Stimulated activated CD4-positive, alpha-beta T cell treated with anti-CD3 and anti-CD28 coated beads, Interleukin-2, amount 100 ng/mL, for 48 hours (primary cell): ENCODE measurements around the gene EPHB2.

Experiments used
- DNase-seq, 2 donors: peaks; one replicate each; pipeline ENCODE4 v3.0.0-alpha.2; 2020

The EPHB2 gene

GRCh38 chr1:22804969-22805671 is 94.5 kb downstream of the EPHB2 start:
- no peak for DNase-seq

GRCh38 chr1:22805672-22806038 is 95.0 kb downstream of the EPHB2 start:
- no peak for DNase-seq

- no peak for DNase-seq
Measured at GRCh38 chr1:22806584-22806983, 95.9 kb downstream of the EPHB2 start.

GRCh38 chr1:22807340-22807739 is 96.7 kb downstream of the EPHB2 start:
- DNase-seq, result no peak

- DNase-seq, result no peak
Measured at GRCh38 chr1:22808186-22808675, 97.6 kb downstream of the EPHB2 start.

- DNase-seq, result no peak
Measured at GRCh38 chr1:22808676-22809483, 98.2 kb downstream of the EPHB2 start.

- no peak for DNase-seq
Measured at GRCh38 chr1:22809783-22810182, 99.1 kb downstream of the EPHB2 start.

- DNase-seq, result no peak
Measured at GRCh38 chr1:22810378-22810777, 99.7 kb downstream of the EPHB2 start.

GRCh38 chr1:22812092-22812880 is 101.6 kb downstream of the EPHB2 start:
- DNase-seq, result no peak

GRCh38 chr1:22812993-22813790 is 102.6 kb downstream of the EPHB2 start:
- DNase-seq, result no peak

- no peak for DNase-seq
Measured at GRCh38 chr1:22814176-22815042, 103.8 kb downstream of the EPHB2 start.

GRCh38 chr1:22815043-22815365 is 104.4 kb downstream of the EPHB2 start:
- no peak for DNase-seq

- no peak for DNase-seq
Measured at GRCh38 chr1:22815421-22816066, 104.9 kb downstream of the EPHB2 start.

GRCh38 chr1:22816067-22816775 is 105.6 kb downstream of the EPHB2 start:
- no peak for DNase-seq

- DNase-seq, result no peak
Measured at GRCh38 chr1:22816803-22817202, 106.2 kb downstream of the EPHB2 start.

- no peak for DNase-seq
Measured at GRCh38 chr1:22817462-22817861, 106.8 kb downstream of the EPHB2 start.

- DNase-seq, result no peak
Measured at GRCh38 chr1:22818061-22818770, 107.6 kb downstream of the EPHB2 start.

GRCh38 chr1:22819361-22819760 is 108.7 kb downstream of the EPHB2 start:
- DNase-seq, result no peak

GRCh38 chr1:22821027-22821426 is 110.4 kb downstream of the EPHB2 start:
- DNase-seq, result no peak

GRCh38 chr1:22822371-22822770 is 111.7 kb downstream of the EPHB2 start:
- DNase-seq, result no peak
